ENCODE measurements around the gene FOXK1.
"Not testable (repeated sequence)": the region's sequence is repeated elsewhere in the genome, so short reads cannot be mapped to it uniquely, and the experiment has no call there.

The FOXK1 gene

GRCh38 chr7:4782333-4783291, 100.5 kb downstream of the FOXK1 start:
- in situ Hi-C loops (cut with HindIII; ENCODE audit: low sequenced_read_pairs), result no loop called here

- in situ Hi-C loops (cut with HindIII; ENCODE audit: low sequenced_read_pairs), result no loop called here
Measured at GRCh38 chr7:4783292-4783652, 101.2 kb downstream of the FOXK1 start.

- in situ Hi-C loops (cut with HindIII; ENCODE audit: low sequenced_read_pairs), result no loop called here
Measured at GRCh38 chr7:4783762-4784351, 101.8 kb downstream of the FOXK1 start.

- in situ Hi-C loops (cut with HindIII; ENCODE audit: low sequenced_read_pairs), result no loop called here
Measured at GRCh38 chr7:4784799-4785198, 102.7 kb downstream of the FOXK1 start.

- in situ Hi-C loops (cut with HindIII; ENCODE audit: low sequenced_read_pairs), result no loop called here
Measured at GRCh38 chr7:4785371-4785770, 103.3 kb downstream of the FOXK1 start.

- in situ Hi-C loops (cut with HindIII; ENCODE audit: low sequenced_read_pairs), result no loop called here
Measured at GRCh38 chr7:4786015-4786414, 103.9 kb downstream of the FOXK1 start.

- in situ Hi-C loops (cut with HindIII; ENCODE audit: low sequenced_read_pairs), result no loop called here
Measured at GRCh38 chr7:4787541-4787940, 105.4 kb downstream of the FOXK1 start.

GRCh38 chr7:4787947-4788626, 106.0 kb downstream of the FOXK1 start:
- in situ Hi-C loops (cut with HindIII; ENCODE audit: low sequenced_read_pairs), result no loop called here

- in situ Hi-C loops (cut with HindIII; ENCODE audit: low sequenced_read_pairs), result no loop called here
Measured at GRCh38 chr7:4788627-4789189, 106.6 kb downstream of the FOXK1 start.

- in situ Hi-C loops (cut with HindIII; ENCODE audit: low sequenced_read_pairs), result no loop called here
Measured at GRCh38 chr7:4789194-4790077, 107.3 kb downstream of the FOXK1 start.

GRCh38 chr7:4790078-4790465, 108.0 kb downstream of the FOXK1 start:
- in situ Hi-C loops (cut with HindIII; ENCODE audit: low sequenced_read_pairs), result no loop called here

GRCh38 chr7:4790516-4790991, 108.5 kb downstream of the FOXK1 start:
- in situ Hi-C loops (cut with HindIII; ENCODE audit: low sequenced_read_pairs), result no loop called here

GRCh38 chr7:4791101-4791737, 109.1 kb downstream of the FOXK1 start:
- in situ Hi-C loops (cut with HindIII; ENCODE audit: low sequenced_read_pairs), result no loop called here

- in situ Hi-C loops (cut with HindIII; ENCODE audit: low sequenced_read_pairs), result no loop called here
Measured at GRCh38 chr7:4791738-4792536, 109.8 kb downstream of the FOXK1 start.

GRCh38 chr7:4792537-4793126, 110.5 kb downstream of the FOXK1 start:
- in situ Hi-C loops (cut with HindIII; ENCODE audit: low sequenced_read_pairs), result no loop called here

- in situ Hi-C loops (cut with HindIII; ENCODE audit: low sequenced_read_pairs), result not testable (repeated sequence)
Measured at GRCh38 chr7:4793385-4793993, 111.4 kb downstream of the FOXK1 start.

GRCh38 chr7:4794171-4794570, 112.1 kb downstream of the FOXK1 start:
- in situ Hi-C loops (cut with HindIII; ENCODE audit: low sequenced_read_pairs), result not testable (repeated sequence)
